ENCODE measurements around the gene C6.

C6 gene

GRCh38 chr5:41203033-41203432, 10.3 kb downstream of the C6 start:
- no peak for TF ChIP-seq TAF1 (IDR thresholded peaks at IDR 0.05; ENCODE audit: low read depth, low read length)
- TF ChIP-seq PAX5 (IDR thresholded peaks at IDR 0.05; ENCODE audit: insufficient read depth, low read length, severe bottlenecking) = no peak
- no peak for TF ChIP-seq POLR2A (IDR thresholded peaks at IDR 0.05; ENCODE audit: low read depth, low read length)
- no peak for TF ChIP-seq SPI1 (IDR thresholded peaks at IDR 0.05; ENCODE audit: low read depth, low read length)
- no peak for TF ChIP-seq POU2F2 (IDR thresholded peaks at IDR 0.05; ENCODE audit: low read depth, low read length)
- no peak for TF ChIP-seq POLR2AphosphoS5 (IDR thresholded peaks at IDR 0.05; ENCODE audit: low read depth, low read length)
- DNase-seq (ENCODE audit: insufficient read length, low spot score) (no peak), FAIRE-seq (no peak)

- no peak for DNase-seq (ENCODE audit: insufficient read length, low spot score)
- no peak for TF ChIP-seq SPI1 (IDR thresholded peaks at IDR 0.05; ENCODE audit: low read depth, low read length)
- TF ChIP-seq POLR2A (IDR thresholded peaks at IDR 0.05; ENCODE audit: low read depth, low read length) = no peak
- TF ChIP-seq POU2F2 (IDR thresholded peaks at IDR 0.05; ENCODE audit: low read depth, low read length) = no peak
- TF ChIP-seq TAF1 (IDR thresholded peaks at IDR 0.05; ENCODE audit: low read depth, low read length) = no peak
- no peak for TF ChIP-seq PAX5 (IDR thresholded peaks at IDR 0.05; ENCODE audit: insufficient read depth, low read length, severe bottlenecking)
- no peak for FAIRE-seq
Measured at GRCh38 chr5:41201082-41201772, 12.1 kb downstream of the C6 start.

GRCh38 chr5:41200506-41200905, 12.8 kb downstream of the C6 start:
- FAIRE-seq (no peak), DNase-seq (ENCODE audit: insufficient read length, low spot score) (no peak)
- TF ChIP-seq POU2F2 (IDR thresholded peaks at IDR 0.05; ENCODE audit: low read depth, low read length) (no peak), PAX5 (IDR thresholded peaks at IDR 0.05; ENCODE audit: insufficient read depth, low read length, severe bottlenecking) (no peak), POLR2A (IDR thresholded peaks at IDR 0.05; ENCODE audit: low read depth, low read length) (no peak), TAF1 (IDR thresholded peaks at IDR 0.05; ENCODE audit: low read depth, low read length) (no peak), SPI1 (IDR thresholded peaks at IDR 0.05; ENCODE audit: low read depth, low read length) (no peak), POLR2AphosphoS5 (IDR thresholded peaks at IDR 0.05; ENCODE audit: low read depth, low read length) (no peak)

GRCh38 chr5:41199660-41200059, 13.7 kb downstream of the C6 start:
- no peak for TF ChIP-seq POLR2A (IDR thresholded peaks at IDR 0.05; ENCODE audit: low read depth, low read length)
- no peak for TF ChIP-seq PAX5 (IDR thresholded peaks at IDR 0.05; ENCODE audit: insufficient read depth, low read length, severe bottlenecking)
- TF ChIP-seq POU2F2 (IDR thresholded peaks at IDR 0.05; ENCODE audit: low read depth, low read length) = no peak
- TF ChIP-seq SPI1 (IDR thresholded peaks at IDR 0.05; ENCODE audit: low read depth, low read length) = no peak
- no peak for TF ChIP-seq POLR2AphosphoS5 (IDR thresholded peaks at IDR 0.05; ENCODE audit: low read depth, low read length)
- TF ChIP-seq TAF1 (IDR thresholded peaks at IDR 0.05; ENCODE audit: low read depth, low read length) = no peak
- FAIRE-seq = no peak
- DNase-seq (ENCODE audit: insufficient read length, low spot score) = no peak

- DNase-seq (ENCODE audit: insufficient read length, low spot score) = no peak
- FAIRE-seq = no peak
- TF ChIP-seq POLR2AphosphoS5 (IDR thresholded peaks at IDR 0.05; ENCODE audit: low read depth, low read length) (no peak), POLR2A (IDR thresholded peaks at IDR 0.05; ENCODE audit: low read depth, low read length) (no peak), TAF1 (IDR thresholded peaks at IDR 0.05; ENCODE audit: low read depth, low read length) (no peak), POU2F2 (IDR thresholded peaks at IDR 0.05; ENCODE audit: low read depth, low read length) (no peak), PAX5 (IDR thresholded peaks at IDR 0.05; ENCODE audit: insufficient read depth, low read length, severe bottlenecking) (no peak), SPI1 (IDR thresholded peaks at IDR 0.05; ENCODE audit: low read depth, low read length) (no peak)
Measured at GRCh38 chr5:41196197-41196596, 17.1 kb downstream of the C6 start.

GRCh38 chr5:41195228-41195627, 18.1 kb downstream of the C6 start:
- TF ChIP-seq POLR2A (IDR thresholded peaks at IDR 0.05; ENCODE audit: low read depth, low read length) (no peak), POLR2AphosphoS5 (IDR thresholded peaks at IDR 0.05; ENCODE audit: low read depth, low read length) (no peak), TAF1 (IDR thresholded peaks at IDR 0.05; ENCODE audit: low read depth, low read length) (no peak), SPI1 (IDR thresholded peaks at IDR 0.05; ENCODE audit: low read depth, low read length) (no peak), POU2F2 (IDR thresholded peaks at IDR 0.05; ENCODE audit: low read depth, low read length) (no peak), PAX5 (IDR thresholded peaks at IDR 0.05; ENCODE audit: insufficient read depth, low read length, severe bottlenecking) (no peak)
- DNase-seq (ENCODE audit: insufficient read length, low spot score) (no peak), FAIRE-seq (no peak)

- no peak for TF ChIP-seq SPI1 (IDR thresholded peaks at IDR 0.05; ENCODE audit: low read depth, low read length)
- TF ChIP-seq POU2F2 (IDR thresholded peaks at IDR 0.05; ENCODE audit: low read depth, low read length) = no peak
- no peak for TF ChIP-seq PAX5 (IDR thresholded peaks at IDR 0.05; ENCODE audit: insufficient read depth, low read length, severe bottlenecking)
- TF ChIP-seq TAF1 (IDR thresholded peaks at IDR 0.05; ENCODE audit: low read depth, low read length) = no peak
- no peak for TF ChIP-seq POLR2AphosphoS5 (IDR thresholded peaks at IDR 0.05; ENCODE audit: low read depth, low read length)
- TF ChIP-seq POLR2A (IDR thresholded peaks at IDR 0.05; ENCODE audit: low read depth, low read length) = no peak
- FAIRE-seq = no peak
- DNase-seq (ENCODE audit: insufficient read length, low spot score) = no peak
Measured at GRCh38 chr5:41194339-41194738, 19.0 kb downstream of the C6 start.

- DNase-seq (ENCODE audit: insufficient read length, low spot score) (no peak), FAIRE-seq (no peak)
- TF ChIP-seq POLR2A (IDR thresholded peaks at IDR 0.05; ENCODE audit: low read depth, low read length) (no peak), POLR2AphosphoS5 (IDR thresholded peaks at IDR 0.05; ENCODE audit: low read depth, low read length) (no peak), PAX5 (IDR thresholded peaks at IDR 0.05; ENCODE audit: insufficient read depth, low read length, severe bottlenecking) (no peak), POU2F2 (IDR thresholded peaks at IDR 0.05; ENCODE audit: low read depth, low read length) (no peak), TAF1 (IDR thresholded peaks at IDR 0.05; ENCODE audit: low read depth, low read length) (no peak), SPI1 (IDR thresholded peaks at IDR 0.05; ENCODE audit: low read depth, low read length) (no peak)
Measured at GRCh38 chr5:41193456-41194205, 19.7 kb downstream of the C6 start.

GRCh38 chr5:41191249-41191648, 22.1 kb downstream of the C6 start:
- DNase-seq (ENCODE audit: insufficient read length, low spot score) = no peak
- TF ChIP-seq POLR2AphosphoS5 (IDR thresholded peaks at IDR 0.05; ENCODE audit: low read depth, low read length) = no peak
- TF ChIP-seq POLR2A (IDR thresholded peaks at IDR 0.05; ENCODE audit: low read depth, low read length) = no peak
- TF ChIP-seq PAX5 (IDR thresholded peaks at IDR 0.05; ENCODE audit: insufficient read depth, low read length, severe bottlenecking) = no peak
- TF ChIP-seq SPI1 (IDR thresholded peaks at IDR 0.05; ENCODE audit: low read depth, low read length) = no peak
- no peak for TF ChIP-seq POU2F2 (IDR thresholded peaks at IDR 0.05; ENCODE audit: low read depth, low read length)
- TF ChIP-seq TAF1 (IDR thresholded peaks at IDR 0.05; ENCODE audit: low read depth, low read length) = no peak
- no peak for FAIRE-seq
